ENCODE results near the gene TNFRSF17. TPM values are rescaled to one million over a fixed set of nuclear protein-coding genes. Genes with fewer than 3 reads are reported as not detected.

Gene TNFRSF17
- total RNA-seq, 1 experiment from 2014 or later, result not detected

DNA sequence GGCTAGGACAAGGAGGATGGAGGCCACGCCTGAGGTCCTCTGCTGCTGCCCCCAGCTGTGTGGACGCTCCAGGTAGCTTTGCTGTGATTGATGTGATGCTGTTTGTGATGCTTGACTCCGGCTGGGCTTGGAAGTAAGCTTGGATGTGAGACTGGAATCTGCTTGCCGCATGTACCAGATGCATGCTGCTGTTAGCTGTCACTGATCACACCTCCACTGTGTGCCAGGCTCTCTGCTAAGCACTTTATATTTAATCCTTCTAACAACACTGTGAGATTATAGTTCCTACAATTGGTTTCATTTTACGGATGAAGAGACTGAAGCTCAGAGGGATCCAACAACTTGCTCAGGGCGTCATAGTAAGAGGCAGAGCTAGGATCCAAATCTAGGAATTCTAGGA lies 35.0 kb downstream of the TNFRSF17 start:
- Mint-ChIP-seq H3K27me3 (ENCODE audit: insufficient read depth, unreplicated experiment) (no peaks in the 10 kb centered on the region), H3K4me1 (ENCODE audit: insufficient read depth, unreplicated experiment) (no peaks in the 10 kb centered on the region), H3K36me3 (ENCODE audit: insufficient read depth, unreplicated experiment) (peaks cover 4% of the 10 kb centered on the region), H3K4me3 (ENCODE audit: unreplicated experiment) (no peak overlapping the region), H3K9me3 (ENCODE audit: unreplicated experiment) (no peaks in the 10 kb centered on the region), H3K27ac (ENCODE audit: low read depth, unreplicated experiment) (no peak overlapping the region)
- no TSS peak for BruUV-seq (replicated peaks)
- ChIA-PET CTCF (interaction anchor here (0.6 kb wide), 2 partner anchors 8 to 27 kb away, joined by 5 to 6 read pairs; no protein-coding TSS in a partner anchor), POLR2A (interaction anchor here (1.3 to 1.5 kb wide), 2 partner anchors 10 to 24 kb away, joined by 3 to 4 read pairs; partner anchors contain the start of gene SNX29)
- intact Hi-C loops (cut with micrococcal nuclease), result no loop called here
- TF ChIP-seq, protein P1, sequence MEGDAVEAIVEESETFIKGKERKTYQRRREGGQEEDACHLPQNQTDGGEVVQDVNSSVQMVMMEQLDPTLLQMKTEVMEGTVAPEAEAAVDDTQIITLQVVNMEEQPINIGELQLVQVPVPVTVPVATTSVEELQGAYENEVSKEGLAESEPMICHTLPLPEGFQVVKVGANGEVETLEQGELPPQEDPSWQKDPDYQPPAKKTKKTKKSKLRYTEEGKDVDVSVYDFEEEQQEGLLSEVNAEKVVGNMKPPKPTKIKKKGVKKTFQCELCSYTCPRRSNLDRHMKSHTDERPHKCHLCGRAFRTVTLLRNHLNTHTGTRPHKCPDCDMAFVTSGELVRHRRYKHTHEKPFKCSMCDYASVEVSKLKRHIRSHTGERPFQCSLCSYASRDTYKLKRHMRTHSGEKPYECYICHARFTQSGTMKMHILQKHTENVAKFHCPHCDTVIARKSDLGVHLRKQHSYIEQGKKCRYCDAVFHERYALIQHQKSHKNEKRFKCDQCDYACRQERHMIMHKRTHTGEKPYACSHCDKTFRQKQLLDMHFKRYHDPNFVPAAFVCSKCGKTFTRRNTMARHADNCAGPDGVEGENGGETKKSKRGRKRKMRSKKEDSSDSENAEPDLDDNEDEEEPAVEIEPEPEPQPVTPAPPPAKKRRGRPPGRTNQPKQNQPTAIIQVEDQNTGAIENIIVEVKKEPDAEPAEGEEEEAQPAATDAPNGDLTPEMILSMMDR (IDR thresholded peaks at IDR 0.05; ENCODE audit: unreplicated experiment), result no peak
- no peak for DNase-seq (ENCODE audit: unreplicated experiment)

DNA sequence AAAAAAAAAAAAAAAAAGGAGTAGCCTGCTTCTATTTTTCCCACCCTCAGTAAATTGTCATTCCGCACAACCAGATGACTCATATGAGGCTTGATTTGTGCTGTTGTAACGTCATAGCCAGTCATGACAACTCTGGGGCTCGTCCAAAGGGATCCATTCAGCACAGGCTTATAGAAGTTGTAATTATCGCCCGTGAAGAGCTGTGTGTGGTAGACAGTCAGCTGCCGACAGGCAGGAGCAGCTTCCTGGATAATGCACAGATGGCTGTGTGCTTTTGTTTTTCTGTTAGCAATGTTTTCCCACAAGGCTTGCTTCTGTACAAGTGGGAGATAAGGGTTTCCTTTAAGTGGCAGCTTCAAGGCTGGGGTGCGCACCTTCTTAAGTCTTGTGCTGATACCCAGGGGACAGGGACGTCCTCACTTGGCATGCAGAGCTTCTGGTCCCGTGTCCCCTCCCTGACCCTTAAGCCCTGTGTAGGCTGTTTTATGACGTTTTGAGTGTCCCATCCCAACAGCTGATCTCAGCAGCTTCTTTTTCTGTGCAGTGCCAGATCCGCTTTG lies 37.5 kb downstream of the TNFRSF17 start:
- BruUV-seq (replicated peaks), result no TSS peak

DNA sequence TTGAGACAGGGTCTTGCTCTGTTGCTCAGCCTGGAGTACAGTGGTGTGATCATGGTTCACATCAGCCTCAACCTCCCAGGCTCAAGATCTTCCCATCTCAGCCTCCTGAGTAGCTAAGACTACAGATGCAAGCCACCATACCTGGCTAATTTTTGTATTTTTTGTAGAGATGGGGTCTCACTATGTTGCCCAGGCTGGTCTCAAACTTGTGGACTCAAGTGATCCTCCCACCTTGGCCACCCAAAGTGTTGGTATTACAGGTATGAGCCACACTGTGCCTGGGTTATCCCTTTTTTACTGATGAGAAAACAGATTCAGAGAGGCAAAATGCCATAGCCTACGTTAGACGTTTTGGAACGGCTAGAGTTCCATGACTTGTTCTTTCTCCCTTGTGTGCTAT lies 41.6 kb downstream of the TNFRSF17 start:
- H3K27ac Mint-ChIP-seq (ENCODE audit: low read depth, unreplicated experiment), result no peak overlapping the region
- BruUV-seq (replicated peaks), result no TSS peak
- no peak for DNase-seq (ENCODE audit: unreplicated experiment)
- H3K27me3 Mint-ChIP-seq (ENCODE audit: insufficient read depth, unreplicated experiment), result no peaks in the 10 kb centered on the region
- intact Hi-C loops (cut with micrococcal nuclease), result no loop called here
- peaks cover 4% of the 10 kb centered on the region for H3K36me3 Mint-ChIP-seq (ENCODE audit: insufficient read depth, unreplicated experiment)
- no peaks in the 10 kb centered on the region for H3K4me1 Mint-ChIP-seq (ENCODE audit: insufficient read depth, unreplicated experiment)
- TF ChIP-seq, protein P1 (IDR thresholded peaks at IDR 0.05; ENCODE audit: unreplicated experiment), result no peak
- H3K9me3 Mint-ChIP-seq (ENCODE audit: unreplicated experiment), result no peaks in the 10 kb centered on the region
- no peak overlapping the region for H3K4me3 Mint-ChIP-seq (ENCODE audit: unreplicated experiment)
- ChIA-PET CTCF (no interaction called here), POLR2A (no interaction called here)

More for the DNA sequence above, 37.5 kb downstream of the TNFRSF17 start:
- ChIA-PET CTCF (interaction anchor here (0.6 to 0.8 kb wide), 2 partner anchors 25 to 59 kb away, joined by 3 to 4 read pairs; no protein-coding TSS in a partner anchor), POLR2A (interaction anchor here (0.8 kb wide), 1 partner anchor 11 kb away, joined by 4 read pairs; no protein-coding TSS in a partner anchor)
- TF ChIP-seq, protein P1 (IDR thresholded peaks at IDR 0.05; ENCODE audit: unreplicated experiment), result no peak
- intact Hi-C loops (cut with micrococcal nuclease), result no loop called here
- peaks cover 4% of the 10 kb centered on the region for H3K36me3 Mint-ChIP-seq (ENCODE audit: insufficient read depth, unreplicated experiment)
- no peaks in the 10 kb centered on the region for H3K9me3 Mint-ChIP-seq (ENCODE audit: unreplicated experiment)
- DNase-seq (ENCODE audit: unreplicated experiment), result peak; percentile 21
- no peaks in the 10 kb centered on the region for H3K27me3 Mint-ChIP-seq (ENCODE audit: insufficient read depth, unreplicated experiment)
- H3K27ac Mint-ChIP-seq (ENCODE audit: low read depth, unreplicated experiment), result no peak overlapping the region
- no peak overlapping the region for H3K4me3 Mint-ChIP-seq (ENCODE audit: unreplicated experiment)
- no peaks in the 10 kb centered on the region for H3K4me1 Mint-ChIP-seq (ENCODE audit: insufficient read depth, unreplicated experiment)

DNA sequence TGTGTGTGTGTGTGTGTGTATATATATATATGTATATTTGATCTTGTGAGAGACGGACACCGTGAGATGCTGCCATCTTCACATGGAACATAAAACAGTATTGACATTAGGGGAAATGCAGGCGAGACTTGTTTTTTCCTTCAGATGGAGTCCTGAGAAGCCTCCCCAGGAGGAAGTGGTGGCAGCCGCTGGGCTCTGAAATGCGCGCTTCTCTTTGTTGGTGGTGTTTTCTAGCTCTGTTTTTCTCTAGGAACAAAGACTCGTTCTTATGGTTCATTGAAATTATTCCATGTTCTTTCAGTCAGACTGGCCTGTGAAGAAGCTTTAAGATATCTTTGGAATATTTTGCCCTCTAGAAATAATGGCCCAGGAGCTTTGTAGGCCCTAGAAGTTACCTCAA lies 44.5 kb downstream of the TNFRSF17 start:
- TF ChIP-seq, protein P1 (IDR thresholded peaks at IDR 0.05; ENCODE audit: unreplicated experiment), result no peak
- Mint-ChIP-seq H3K4me1 (ENCODE audit: insufficient read depth, unreplicated experiment) (no peaks in the 10 kb centered on the region), H3K36me3 (ENCODE audit: insufficient read depth, unreplicated experiment) (no peaks in the 10 kb centered on the region), H3K27ac (ENCODE audit: low read depth, unreplicated experiment) (no peak overlapping the region), H3K27me3 (ENCODE audit: insufficient read depth, unreplicated experiment) (no peaks in the 10 kb centered on the region), H3K4me3 (ENCODE audit: unreplicated experiment) (no peak overlapping the region), H3K9me3 (ENCODE audit: unreplicated experiment) (no peaks in the 10 kb centered on the region)
- no peak for DNase-seq (ENCODE audit: unreplicated experiment)
- intact Hi-C loops (cut with micrococcal nuclease), result no loop called here
- ChIA-PET POLR2A (no interaction called here), CTCF (interaction anchor here (0.6 to 0.8 kb wide), 3 partner anchors 16 to 951 kb away, joined by 3 to 4 read pairs (median 3); no protein-coding TSS in a partner anchor)
- no TSS peak for BruUV-seq (replicated peaks)

Data from MCF 10A (cell line).